ENCODE results near the gene AGXT2. TPM values are rescaled to one million over a fixed set of nuclear protein-coding genes. Genes with fewer than 3 reads are reported as not detected.

Gene AGXT2
- total and polyA plus RNA-seq, 10 of the 15 experiments (the other 5 are each of a cell fraction or from before 2014, with no cell fraction given) = not detected

GRCh38 chr5:35083150-35083549 lies 35.4 kb upstream of the AGXT2 start (continued):
- no peak for TF ChIP-seq MLLT1 (IDR thresholded peaks at IDR 0.05)
- TF ChIP-seq STAT1 (conservative IDR thresholded peaks at IDR 0.05) = no peak

- DNase-seq (ENCODE audit: low read depth, low spot score) (no peak), FAIRE-seq (no peak), ATAC-seq (no peak)
- H3K36me3 ChIP-seq (ENCODE audit: control insufficient read depth in 2 of 2, insufficient read depth in 2 of 2, low read length in 1 of 2) = no peaks in the 10 kb centered on the region
- no TSS peak for BruUV-seq (replicated peaks)
- H3K4me2 ChIP-seq (ENCODE audit: control insufficient read depth, insufficient read depth) = no peak overlapping the region
- no peaks in the 10 kb centered on the region for H4K20me1 ChIP-seq (ENCODE audit: control insufficient read depth, insufficient read depth)
- no peak overlapping the region for H3K4me3 ChIP-seq
- H2AFZ ChIP-seq (ENCODE audit: control insufficient read depth, low read depth, low read length) = no peak overlapping the region
- no peak overlapping the region for H3K27ac ChIP-seq (ENCODE audit: control insufficient read depth, insufficient read depth)
- no peaks in the 10 kb centered on the region for H3K79me2 ChIP-seq (ENCODE audit: control insufficient read depth, insufficient read depth, low read length)
- no peaks in the 10 kb centered on the region for H3K9me3 ChIP-seq (replicated peaks; ENCODE audit: control insufficient read depth, insufficient read depth, low read length)
- no peaks in the 10 kb centered on the region for H3K4me1 ChIP-seq (ENCODE audit: control insufficient read depth, insufficient read depth, low read length)
- ChIA-PET SMC1A (ENCODE audit: uncharacterized antibody, unreplicated experiment) (interaction anchor here (0.8 kb wide), 1 partner anchor 16 kb away, joined by 3 read pairs; no protein-coding TSS in a partner anchor), POLR2A (no interaction called here), CTCF (interaction anchor here (0.5 kb wide), 1 partner anchor 747 kb away, joined by 3 read pairs; no protein-coding TSS in a partner anchor), RAD21 (ENCODE audit: unreplicated experiment) (no interaction called here)
- WGBS (ENCODE audit: insufficient coverage, insufficient replicate concordance, low lambda C conversion rate, missing lambda C conversion rate) = 68% methylated on average over 3 of the region's 3 CpGs
- no peaks in the 10 kb centered on the region for H3K27me3 ChIP-seq (replicated peaks in 1 of 2; ENCODE audit: control insufficient read depth in 2 of 2, insufficient read depth in 2 of 2, low read length in 1 of 2)
- intact Hi-C loops (cut with micrococcal nuclease; ENCODE audit: unreplicated experiment) (no loop called here), in situ Hi-C loops (cut with MboI) (no loop called here)
- H3K9ac ChIP-seq (ENCODE audit: control insufficient read depth, insufficient read depth, low read length) = no peak overlapping the region
- TF ChIP-seq ATF7 (IDR thresholded peaks at IDR 0.05; ENCODE audit: low read depth) (no peak), CBFB (IDR thresholded peaks at IDR 0.05; ENCODE audit: low read depth) (no peak), BHLHE40 (IDR thresholded peaks at IDR 0.05; ENCODE audit: borderline replicate concordance in 1 of 2, low read depth in 2 of 2, low read length in 1 of 2) (no peak), PKNOX1 (IDR thresholded peaks at IDR 0.05) (no peak), ZBTB4 (CRISPR knock-in tag; IDR thresholded peaks at IDR 0.05) (no peak), RAD51 (IDR thresholded peaks at IDR 0.05) (no peak), ZNF217 (IDR thresholded peaks at IDR 0.05) (no peak), EP300 (IDR thresholded peaks at IDR 0.05; ENCODE audit: borderline replicate concordance in 1 of 2, control insufficient read depth in 1 of 2, low read depth in 2 of 2, low read length in 2 of 2) (no peak), NFYA (IDR thresholded peaks at IDR 0.05; ENCODE audit: borderline replicate concordance, low read depth, low read length) (no peak), DPF2 (IDR thresholded peaks at IDR 0.05) (no peak), ZBTB40 (IDR thresholded peaks at IDR 0.05; ENCODE audit: borderline replicate concordance) (no peak)
Observed at GRCh38 chr5:35082530-35082929, 34.8 kb upstream of the AGXT2 start.

Measured in GM12878 (cell line).